Measurements from ENCODE around the gene NBEAL2.

NBEAL2 gene

GRCh38 chr3:47006145-47006651, 26.7 kb downstream of the NBEAL2 start:
- POLR2A ChIA-PET, result no interaction called here
- no peak for TF ChIP-seq CTCF (IDR thresholded peaks at IDR 0.05; ENCODE audit: control extremely low read depth, extremely low read depth, low read depth, missing control alignments)
- CTCF ChIA-PET, result interaction anchor here (1.0 to 1.9 kb wide), 5 partner anchors 26 to 244 kb away, joined by 3 to 6 read pairs (median 3); partner anchors contain the start of gene NBEAL2
- DNase-seq (ENCODE audit: extremely low spot score), result no peak

GRCh38 chr3:47007001-47007400, 27.5 kb downstream of the NBEAL2 start:
- ChIA-PET CTCF (interaction anchor here (1.3 to 1.9 kb wide), 3 partner anchors 27 to 112 kb away, joined by 3 to 6 read pairs (median 5); partner anchors contain the start of gene NBEAL2), POLR2A (interaction anchor here (0.6 kb wide), 1 partner anchor 1953 kb away, joined by 3 read pairs; no protein-coding TSS in a partner anchor)
- TF ChIP-seq CTCF (IDR thresholded peaks at IDR 0.05; ENCODE audit: control extremely low read depth, extremely low read depth, low read depth, missing control alignments), result no peak
- no peak for DNase-seq (ENCODE audit: extremely low spot score)

- DNase-seq (ENCODE audit: extremely low spot score), result no peak
- ChIA-PET CTCF (interaction anchor here (1.8 to 1.9 kb wide), 2 partner anchors 28 to 37 kb away, joined by 5 to 6 read pairs; partner anchors contain the start of gene NBEAL2), POLR2A (interaction anchor here (0.5 kb wide), 1 partner anchor 28 kb away, joined by 4 read pairs; no protein-coding TSS in a partner anchor)
- TF ChIP-seq CTCF (IDR thresholded peaks at IDR 0.05; ENCODE audit: control extremely low read depth, extremely low read depth, low read depth, missing control alignments), result no peak
Observed at GRCh38 chr3:47007482-47008233, 28.2 kb downstream of the NBEAL2 start.

- POLR2A ChIA-PET, result no interaction called here
- no peak for DNase-seq (ENCODE audit: extremely low spot score)
- no peak for TF ChIP-seq CTCF (IDR thresholded peaks at IDR 0.05; ENCODE audit: control extremely low read depth, extremely low read depth, low read depth, missing control alignments)
- CTCF ChIA-PET, result interaction anchor here (1.5 kb wide), 1 partner anchor 10 kb away, joined by 4 read pairs; no protein-coding TSS in a partner anchor
Observed at GRCh38 chr3:47008234-47008796, 28.8 kb downstream of the NBEAL2 start.

DNA sequence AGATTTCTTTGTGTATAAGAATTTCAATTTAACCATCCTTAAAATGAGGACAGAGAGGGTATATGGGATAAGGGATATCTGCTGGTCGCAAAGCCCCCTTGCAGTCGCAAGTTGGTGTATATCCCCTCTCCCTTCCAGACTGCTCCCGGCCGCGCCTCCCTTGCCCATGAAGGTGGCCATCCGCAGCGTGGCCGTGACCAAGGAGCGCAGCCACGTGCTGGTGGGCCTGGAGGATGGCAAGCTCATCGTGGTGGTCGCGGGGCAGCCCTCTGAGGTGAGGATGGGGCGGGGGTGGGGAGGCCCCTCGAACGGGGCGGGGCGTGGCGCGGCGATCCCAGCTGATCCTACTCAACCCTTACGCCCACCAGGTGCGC, 29.4 kb downstream of the NBEAL2 start:
- CTCF ChIA-PET, result interaction anchor here (0.7 to 1.5 kb wide), 2 partner anchors 11 to 14 kb away, joined by 3 to 4 read pairs; no protein-coding TSS in a partner anchor
- DNase-seq (ENCODE audit: extremely low spot score), result no peak
- POLR2A ChIA-PET, result no interaction called here
- no peak for TF ChIP-seq CTCF (IDR thresholded peaks at IDR 0.05; ENCODE audit: control extremely low read depth, extremely low read depth, low read depth, missing control alignments)

- POLR2A ChIA-PET, result no interaction called here
- no peak for TF ChIP-seq CTCF (IDR thresholded peaks at IDR 0.05; ENCODE audit: control extremely low read depth, extremely low read depth, low read depth, missing control alignments)
- CTCF ChIA-PET, result interaction anchor here (0.7 to 1.5 kb wide), 2 partner anchors 11 to 14 kb away, joined by 3 to 4 read pairs; no protein-coding TSS in a partner anchor
- DNase-seq (ENCODE audit: extremely low spot score), result peak; percentile 98
Observed at GRCh38 chr3:47009225-47010110, 30.0 kb downstream of the NBEAL2 start.

All from GM10248 (cell line).